Nephron progenitor cell (in vitro differentiated cells): ENCODE data around the gene SLC5A1.
A peak's percentile ranks its signal among the peaks of the same experiment; 100 is the strongest.
"Not testable (repeated sequence)": the region's sequence is repeated elsewhere in the genome, so short reads cannot be mapped to it uniquely, and the experiment has no call there.

Source experiments
- DNase-seq: peaks from one replicate; pipeline ENCODE4 v3.0.0; 2021
- H3K27ac Mint-ChIP-seq: 2 replicates; pipeline ENCODE4 v1.8.0; 2021; ENCODE audit warnings: mild to moderate bottlenecking, moderate library complexity, mixed read lengths
- H3K27me3 Mint-ChIP-seq: 2 replicates; pipeline ENCODE4 v1.8.0; 2021; ENCODE audit warnings: mild to moderate bottlenecking, low read depth, mixed read lengths; ENCODE audit not compliant: poor library complexity
- H3K36me3 Mint-ChIP-seq: 2 replicates; pipeline ENCODE4 v1.8.0; 2021; ENCODE audit warnings: low read depth, mixed read lengths
- H3K4me1 Mint-ChIP-seq: 2 replicates; pipeline ENCODE4 v1.8.0; 2021; ENCODE audit warnings: mixed read lengths
- H3K4me3 Mint-ChIP-seq: 2 replicates; pipeline ENCODE4 v1.8.0; 2021; ENCODE audit warnings: mild to moderate bottlenecking, moderate library complexity, mixed read lengths
- H3K9me3 Mint-ChIP-seq: 2 replicates; pipeline ENCODE4 v1.8.0; 2021; ENCODE audit warnings: mild to moderate bottlenecking, moderate library complexity, mixed read lengths
- TF ChIP-seq, protein P1 (sequence below): fragments of 200-600 bp; sonication (generic); IDR thresholded peaks from 2 replicates; pipeline ENCODE4 v1.5.0; 2021; ENCODE audit warnings: antibody characterized with exemption

SLC5A1 gene

DNA sequence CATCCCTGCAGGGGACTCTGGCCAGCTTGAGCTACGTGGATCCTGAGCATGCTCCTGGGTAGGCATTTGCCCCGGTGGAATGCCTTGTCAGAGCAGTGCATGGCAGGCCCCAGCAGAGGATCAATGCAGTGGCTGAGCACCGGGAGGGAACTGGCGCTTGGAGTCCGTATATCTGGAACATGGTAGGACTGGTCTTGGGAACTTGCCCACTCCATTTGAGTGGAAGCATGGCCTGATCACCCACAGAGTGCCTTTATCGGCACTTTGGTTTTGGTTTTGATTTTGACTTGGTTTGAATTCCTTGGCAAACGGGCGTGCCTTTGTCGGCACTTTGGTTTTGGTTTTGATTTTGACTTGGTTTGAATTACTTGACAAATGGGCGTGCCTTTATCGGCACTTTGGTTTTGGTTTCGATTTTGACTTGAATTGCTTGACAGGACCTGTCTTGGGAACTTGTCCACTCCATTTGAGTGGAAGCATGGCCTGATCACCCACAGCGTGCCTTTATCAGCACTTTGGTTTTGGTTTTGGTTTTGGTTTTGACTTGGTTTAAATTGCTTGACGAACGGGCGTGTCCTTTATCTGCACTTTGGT lies 94.8 kb downstream of the SLC5A1 start:
- H3K9me3 Mint-ChIP-seq, DNase-seq, H3K4me3 Mint-ChIP-seq, H3K4me1 Mint-ChIP-seq, H3K36me3 Mint-ChIP-seq, H3K27ac Mint-ChIP-seq: not testable (repeated sequence)
- peaks cover 11% of the 10 kb centered on the region for H3K27me3 Mint-ChIP-seq

DNA sequence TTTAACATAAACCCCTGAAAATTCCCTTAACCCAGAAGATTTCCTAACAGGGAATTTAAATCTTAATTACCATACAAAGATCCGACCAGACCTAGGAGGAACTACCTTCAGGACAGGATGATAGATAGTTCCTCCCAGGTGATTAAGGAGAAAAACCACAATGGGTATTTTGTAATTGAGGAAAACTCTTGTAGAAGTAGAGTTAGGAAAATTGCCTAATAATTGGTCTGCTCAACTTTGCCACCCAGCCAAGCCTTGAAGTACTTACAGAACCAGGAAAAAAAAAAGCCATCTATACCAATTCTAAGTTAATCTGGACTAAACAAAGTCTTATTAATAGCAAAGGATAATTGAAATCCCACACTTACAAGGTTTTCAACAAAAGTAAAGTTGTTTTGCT lies 95.5 kb downstream of the SLC5A1 start:
- not testable (repeated sequence) for H3K4me1 Mint-ChIP-seq, DNase-seq, H3K9me3 Mint-ChIP-seq, H3K27ac Mint-ChIP-seq, H3K4me3 Mint-ChIP-seq, H3K36me3 Mint-ChIP-seq
- H3K27me3 Mint-ChIP-seq = peaks cover 11% of the 10 kb centered on the region

DNA sequence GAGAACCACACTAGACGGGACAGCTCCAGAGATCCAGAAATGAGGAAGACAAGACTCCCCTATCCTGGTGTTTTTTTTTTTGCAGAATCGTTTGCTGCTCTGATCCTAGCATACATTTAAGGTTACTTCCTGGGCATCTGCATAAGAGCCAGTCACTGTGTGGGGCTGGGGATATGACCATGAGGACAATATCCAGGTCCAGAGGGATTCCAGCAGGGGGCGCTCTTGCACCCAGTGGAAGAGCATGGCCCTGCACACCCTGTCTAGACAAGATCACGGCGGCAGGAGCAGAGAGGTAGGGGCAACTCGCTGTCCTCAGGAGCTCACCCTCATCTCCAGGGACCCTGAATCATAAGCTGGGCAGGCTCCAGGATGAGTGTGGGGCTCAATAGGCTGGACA lies 97.6 kb downstream of the SLC5A1 start:
- TF ChIP-seq, protein P1, sequence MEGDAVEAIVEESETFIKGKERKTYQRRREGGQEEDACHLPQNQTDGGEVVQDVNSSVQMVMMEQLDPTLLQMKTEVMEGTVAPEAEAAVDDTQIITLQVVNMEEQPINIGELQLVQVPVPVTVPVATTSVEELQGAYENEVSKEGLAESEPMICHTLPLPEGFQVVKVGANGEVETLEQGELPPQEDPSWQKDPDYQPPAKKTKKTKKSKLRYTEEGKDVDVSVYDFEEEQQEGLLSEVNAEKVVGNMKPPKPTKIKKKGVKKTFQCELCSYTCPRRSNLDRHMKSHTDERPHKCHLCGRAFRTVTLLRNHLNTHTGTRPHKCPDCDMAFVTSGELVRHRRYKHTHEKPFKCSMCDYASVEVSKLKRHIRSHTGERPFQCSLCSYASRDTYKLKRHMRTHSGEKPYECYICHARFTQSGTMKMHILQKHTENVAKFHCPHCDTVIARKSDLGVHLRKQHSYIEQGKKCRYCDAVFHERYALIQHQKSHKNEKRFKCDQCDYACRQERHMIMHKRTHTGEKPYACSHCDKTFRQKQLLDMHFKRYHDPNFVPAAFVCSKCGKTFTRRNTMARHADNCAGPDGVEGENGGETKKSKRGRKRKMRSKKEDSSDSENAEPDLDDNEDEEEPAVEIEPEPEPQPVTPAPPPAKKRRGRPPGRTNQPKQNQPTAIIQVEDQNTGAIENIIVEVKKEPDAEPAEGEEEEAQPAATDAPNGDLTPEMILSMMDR = peak; percentile 53
- H3K27me3 Mint-ChIP-seq = peaks cover 11% of the 10 kb centered on the region
- not testable (repeated sequence) for H3K27ac Mint-ChIP-seq, H3K36me3 Mint-ChIP-seq, DNase-seq, H3K4me3 Mint-ChIP-seq, H3K9me3 Mint-ChIP-seq, H3K4me1 Mint-ChIP-seq

DNA sequence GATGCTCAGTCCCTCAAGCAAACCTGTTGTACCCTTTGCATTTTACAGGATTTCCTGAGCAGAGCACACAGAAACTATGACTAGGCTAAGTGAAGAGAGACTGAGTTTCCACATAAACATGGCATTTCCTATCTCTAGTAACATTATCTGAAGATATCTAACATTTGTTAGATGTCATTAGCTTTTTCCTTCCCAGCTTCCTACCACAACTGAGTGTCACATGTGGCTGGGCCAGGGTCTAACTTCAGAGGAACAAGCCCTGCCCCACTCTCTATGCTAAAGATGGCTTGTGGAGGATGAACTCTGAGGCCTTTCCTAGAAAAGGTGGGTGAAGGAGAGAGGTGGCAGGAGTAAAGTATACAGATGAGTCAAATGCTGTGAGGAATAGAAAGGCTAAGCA lies 99.5 kb downstream of the SLC5A1 start:
- Mint-ChIP-seq H3K4me1 (no peaks in the 10 kb centered on the region), H3K9me3 (peaks cover 8% of the 10 kb centered on the region), H3K36me3 (no peaks in the 10 kb centered on the region), H3K27me3 (peaks cover 4% of the 10 kb centered on the region), H3K4me3 (no peak overlapping the region), H3K27ac (no peak overlapping the region)
- TF ChIP-seq, protein P1 = no peak
- DNase-seq = no peak

DNA sequence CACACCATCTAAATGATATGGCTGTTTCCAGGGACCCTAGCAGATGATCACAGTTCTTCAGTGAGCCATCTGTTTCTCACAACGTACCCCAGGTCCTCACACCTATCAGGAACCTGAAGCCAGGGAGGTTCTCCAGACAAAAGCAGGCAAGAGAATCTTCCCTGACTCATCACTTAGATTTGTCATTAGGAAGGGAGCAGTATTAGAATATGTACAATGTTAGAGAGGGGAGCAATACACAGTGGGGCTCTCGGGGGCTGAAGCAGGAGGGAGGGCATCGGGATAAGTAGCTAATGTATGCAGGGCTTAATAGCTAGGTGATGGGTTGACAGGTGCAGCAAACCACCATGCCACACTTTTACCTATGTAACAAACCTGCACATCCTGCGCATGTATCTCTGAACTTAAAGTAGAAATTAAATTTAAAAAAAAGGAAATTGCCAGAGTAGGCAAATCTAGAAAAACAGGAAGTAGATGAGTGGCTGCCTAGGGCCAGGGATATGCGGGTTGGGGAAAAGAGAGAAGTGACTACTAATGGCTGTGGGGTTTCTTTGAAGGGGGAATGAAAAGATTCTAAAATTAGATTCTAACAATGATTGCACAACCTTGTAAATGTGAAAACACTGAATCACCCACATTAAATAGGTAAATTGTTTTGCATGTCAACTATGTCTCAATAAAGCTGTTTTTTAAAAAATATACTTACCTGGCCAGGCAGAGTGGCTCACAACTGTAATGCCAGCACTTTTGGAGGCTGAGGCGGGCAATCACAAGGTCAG lies 101.6 kb downstream of the SLC5A1 start:
- Mint-ChIP-seq H3K27ac (no peak overlapping the region), H3K27me3 (no peaks in the 10 kb centered on the region)
- no peak for DNase-seq

DNA sequence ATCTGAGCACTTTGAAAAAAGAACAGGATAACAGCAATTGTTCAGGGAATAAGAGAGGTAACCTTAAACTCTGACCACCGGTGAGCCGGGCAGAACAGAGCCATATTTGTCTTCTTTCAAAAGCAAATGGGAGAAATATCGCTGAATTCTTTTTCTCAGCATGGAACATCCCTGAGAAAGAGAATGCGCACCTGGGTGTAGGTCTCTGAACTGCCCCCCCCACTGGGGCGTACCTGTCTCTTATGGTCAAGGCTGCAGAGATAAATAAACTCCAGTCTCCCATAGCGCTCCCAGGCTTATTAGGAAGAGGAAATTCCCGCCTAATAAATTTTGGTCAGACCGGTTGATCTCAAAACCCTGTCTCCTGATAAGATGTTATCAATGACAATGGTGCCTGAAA lies 104.1 kb downstream of the SLC5A1 start:
- H3K27me3 Mint-ChIP-seq, H3K4me1 Mint-ChIP-seq, H3K4me3 Mint-ChIP-seq, H3K27ac Mint-ChIP-seq, H3K36me3 Mint-ChIP-seq, DNase-seq: not testable (repeated sequence)
- peaks cover 17% of the 10 kb centered on the region for H3K9me3 Mint-ChIP-seq

More for the DNA sequence above, 101.6 kb downstream of the SLC5A1 start:
- H3K9me3 Mint-ChIP-seq = peaks cover 17% of the 10 kb centered on the region
- TF ChIP-seq, protein P1 = no peak
- H3K4me3 Mint-ChIP-seq = no peak overlapping the region
- H3K36me3 Mint-ChIP-seq = no peaks in the 10 kb centered on the region
- no peaks in the 10 kb centered on the region for H3K4me1 Mint-ChIP-seq

DNA sequence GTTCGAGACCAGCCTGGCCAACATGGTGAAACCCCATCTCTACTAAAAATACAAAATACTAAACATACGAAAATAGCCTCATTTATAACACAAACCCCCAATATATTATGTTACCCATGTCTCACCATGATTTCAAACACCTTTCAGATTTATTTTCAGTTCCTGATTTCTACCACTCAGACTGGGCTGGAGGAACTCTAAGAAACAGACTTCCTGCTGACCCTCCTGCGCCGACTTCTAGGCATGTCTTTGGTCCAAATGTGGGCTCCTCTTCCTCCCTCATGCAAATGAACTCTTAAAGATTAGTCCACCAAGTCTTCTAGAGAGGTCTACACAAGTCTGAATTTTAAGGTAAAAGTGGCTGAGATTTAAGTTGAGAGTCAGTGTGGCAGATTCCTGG lies 105.3 kb downstream of the SLC5A1 start:
- not testable (repeated sequence) for H3K36me3 Mint-ChIP-seq

DNA sequence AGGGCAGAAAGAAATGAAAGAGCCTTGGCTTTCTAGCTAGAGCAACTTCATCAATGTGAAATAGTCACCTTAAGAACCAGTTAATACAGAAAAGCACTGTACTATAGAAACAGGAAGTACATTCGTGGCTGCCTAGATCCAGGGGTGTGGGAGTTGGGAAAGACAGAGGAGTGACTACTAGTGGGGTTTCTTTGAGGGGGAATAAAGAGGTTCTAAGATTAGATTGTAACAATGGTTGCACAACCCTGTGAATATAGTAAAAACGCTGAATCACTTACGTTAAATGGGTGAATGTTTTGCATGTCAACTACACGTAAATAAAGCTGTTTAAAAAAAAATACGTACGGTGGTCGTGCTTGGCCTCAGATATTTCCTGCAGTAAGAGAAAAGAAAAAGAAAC lies 107.6 kb downstream of the SLC5A1 start:
- DNase-seq = not testable (repeated sequence)

More for the DNA sequence above, 105.3 kb downstream of the SLC5A1 start:
- peaks cover 17% of the 10 kb centered on the region for H3K9me3 Mint-ChIP-seq
- H3K4me3 Mint-ChIP-seq, H3K27me3 Mint-ChIP-seq, H3K27ac Mint-ChIP-seq, H3K4me1 Mint-ChIP-seq, DNase-seq: not testable (repeated sequence)

DNA sequence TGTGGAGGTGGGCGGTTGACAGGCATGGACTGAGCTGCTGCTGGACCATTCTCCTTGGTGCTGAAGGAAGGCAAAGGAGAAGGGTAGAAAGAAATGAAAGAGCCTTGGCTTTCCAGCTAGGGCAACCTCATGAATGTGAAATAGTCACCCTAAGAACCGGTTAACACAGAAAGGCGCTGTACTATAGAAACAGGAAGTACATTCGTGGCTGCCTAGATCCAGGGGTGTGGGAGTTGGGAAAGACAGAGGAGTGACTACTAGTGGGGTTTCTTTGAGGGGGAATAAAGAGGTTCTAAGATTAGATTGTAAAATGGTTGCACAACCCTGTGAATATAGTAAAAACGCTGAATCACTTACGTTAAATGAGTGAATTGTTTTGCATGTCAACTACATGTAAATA lies 108.6 kb downstream of the SLC5A1 start:
- H3K27me3 Mint-ChIP-seq, H3K36me3 Mint-ChIP-seq, DNase-seq, H3K4me3 Mint-ChIP-seq, H3K4me1 Mint-ChIP-seq, H3K27ac Mint-ChIP-seq: not testable (repeated sequence)
- H3K9me3 Mint-ChIP-seq = peaks cover 17% of the 10 kb centered on the region

More for the DNA sequence above, 107.6 kb downstream of the SLC5A1 start:
- H3K9me3 Mint-ChIP-seq = peaks cover 17% of the 10 kb centered on the region
- H3K27me3 Mint-ChIP-seq, H3K27ac Mint-ChIP-seq, H3K36me3 Mint-ChIP-seq, H3K4me3 Mint-ChIP-seq, H3K4me1 Mint-ChIP-seq: not testable (repeated sequence)

DNA sequence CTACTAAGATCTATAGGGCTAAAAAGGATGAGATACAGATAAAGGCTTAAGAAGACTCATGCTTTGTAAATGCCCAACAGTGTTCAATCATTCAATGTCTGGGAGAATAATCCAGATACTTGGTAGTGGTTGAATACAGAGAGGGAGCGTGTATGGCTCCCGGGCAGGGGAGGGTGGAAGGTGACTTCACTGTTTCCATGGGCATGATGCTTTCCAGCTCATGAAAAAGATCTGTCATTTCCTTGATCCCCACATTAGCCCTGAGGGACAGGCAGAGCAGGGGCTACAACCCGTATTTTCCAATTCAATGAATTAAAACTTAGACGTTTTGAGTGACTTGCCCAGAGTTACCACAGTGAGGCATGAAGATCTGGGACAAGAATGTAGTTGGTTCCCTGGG lies 111.7 kb downstream of the SLC5A1 start:
- H3K4me1 Mint-ChIP-seq, H3K27ac Mint-ChIP-seq, H3K27me3 Mint-ChIP-seq, DNase-seq, H3K4me3 Mint-ChIP-seq, H3K36me3 Mint-ChIP-seq, H3K9me3 Mint-ChIP-seq: not testable (repeated sequence)

DNA sequence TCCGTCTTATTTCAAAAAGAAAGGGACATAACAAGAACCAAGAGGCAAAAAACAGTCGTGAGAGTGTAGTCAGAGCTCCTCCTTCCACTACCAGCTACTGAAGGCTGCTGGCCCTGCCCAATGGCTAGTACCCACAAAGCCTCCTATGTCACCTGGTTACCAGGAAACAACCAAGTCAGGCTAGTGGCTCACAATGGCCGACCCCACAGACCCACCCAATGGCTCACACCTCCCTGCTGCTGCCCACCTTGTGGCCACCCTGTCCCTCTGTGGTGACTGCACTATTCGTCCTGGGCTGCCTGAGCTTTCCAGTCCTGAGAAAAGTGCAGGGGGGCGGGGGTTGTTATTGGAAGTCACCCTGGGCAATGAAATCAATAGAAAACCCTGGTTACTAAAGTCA lies 114.6 kb downstream of the SLC5A1 start:
- not testable (repeated sequence) for H3K36me3 Mint-ChIP-seq, H3K4me3 Mint-ChIP-seq, H3K27ac Mint-ChIP-seq, DNase-seq, H3K4me1 Mint-ChIP-seq, H3K27me3 Mint-ChIP-seq, H3K9me3 Mint-ChIP-seq
